ENCODE measurements around the gene EXOC6B. TPM values are rescaled to one million over a fixed set of nuclear protein-coding genes. Genes with fewer than 3 reads are reported as not detected.
"Not testable (repeated sequence)": the region's sequence is repeated elsewhere in the genome, so short reads cannot be mapped to it uniquely, and the experiment has no call there.

EXOC6B gene
- total RNA-seq, 1 donor from 2014 or later: 49.9 TPM

DNA sequence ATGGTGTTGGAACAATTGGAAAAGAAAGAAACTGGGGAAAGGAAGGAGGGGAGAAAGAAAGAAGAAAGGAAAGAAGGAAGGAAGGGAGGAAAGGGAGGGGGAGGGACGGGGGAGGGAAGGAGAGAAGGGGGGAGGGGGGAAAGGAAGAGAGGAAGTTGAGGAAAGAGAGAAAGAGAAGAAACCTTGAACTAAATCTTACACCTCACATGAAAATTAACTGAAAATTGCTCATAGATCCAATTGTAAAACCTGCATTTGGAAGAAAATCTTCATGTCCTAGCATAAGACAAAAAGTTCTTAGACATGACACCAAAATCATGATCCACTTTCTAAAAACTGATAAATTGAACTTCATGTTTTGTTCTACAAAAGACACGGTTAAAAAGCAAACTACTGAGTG lies 163.8 kb downstream of the EXOC6B start:
- no peak for DNase-seq (ENCODE audit: low spot score)
- intact Hi-C loops (cut with DNase I): no loop called here
- no peak for ATAC-seq

DNA sequence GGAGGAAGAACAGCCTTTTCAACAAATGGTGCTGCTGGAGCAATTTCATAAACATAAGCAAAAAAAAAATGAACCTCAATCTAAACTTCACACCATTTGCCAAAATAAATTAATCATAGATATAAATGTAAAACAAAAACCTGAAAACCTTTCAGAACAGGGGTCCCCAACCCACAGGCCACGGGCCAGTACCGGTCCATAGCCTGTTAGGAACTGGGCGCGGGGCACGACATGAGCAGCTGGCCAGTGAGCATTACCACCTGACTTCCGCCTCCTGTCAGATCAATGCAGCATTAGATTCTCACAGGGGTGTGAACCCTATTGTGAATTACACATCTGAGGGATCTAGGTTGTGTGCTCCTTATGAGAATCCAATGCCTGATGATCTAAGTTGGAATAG lies 176.0 kb downstream of the EXOC6B start:
- no peak for DNase-seq (ENCODE audit: low spot score)
- intact Hi-C loops (cut with DNase I): no loop called here
- no peak for ATAC-seq

DNA sequence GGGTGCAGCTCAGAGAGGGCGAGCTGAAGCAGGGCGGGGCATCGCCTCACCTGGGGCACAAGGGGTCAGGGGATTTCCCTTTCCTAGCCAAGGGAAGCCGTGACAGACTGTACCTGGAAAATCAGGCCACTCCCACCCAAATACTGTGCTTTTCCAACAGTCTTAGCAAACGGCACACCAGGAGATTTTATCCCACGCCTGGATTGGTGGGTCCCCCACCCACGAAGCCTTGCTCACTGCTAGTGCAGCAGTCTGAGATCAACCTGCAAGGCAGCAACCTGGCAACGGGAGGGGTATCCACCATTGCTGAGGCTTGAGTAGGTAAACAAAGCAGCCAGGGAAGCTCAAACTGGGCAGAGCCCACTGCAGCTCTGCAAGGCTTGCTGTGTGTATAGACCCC lies 184.6 kb downstream of the EXOC6B start:
- ATAC-seq; DNase-seq (ENCODE audit: low spot score); intact Hi-C loops (cut with DNase I): not testable (repeated sequence)

DNA sequence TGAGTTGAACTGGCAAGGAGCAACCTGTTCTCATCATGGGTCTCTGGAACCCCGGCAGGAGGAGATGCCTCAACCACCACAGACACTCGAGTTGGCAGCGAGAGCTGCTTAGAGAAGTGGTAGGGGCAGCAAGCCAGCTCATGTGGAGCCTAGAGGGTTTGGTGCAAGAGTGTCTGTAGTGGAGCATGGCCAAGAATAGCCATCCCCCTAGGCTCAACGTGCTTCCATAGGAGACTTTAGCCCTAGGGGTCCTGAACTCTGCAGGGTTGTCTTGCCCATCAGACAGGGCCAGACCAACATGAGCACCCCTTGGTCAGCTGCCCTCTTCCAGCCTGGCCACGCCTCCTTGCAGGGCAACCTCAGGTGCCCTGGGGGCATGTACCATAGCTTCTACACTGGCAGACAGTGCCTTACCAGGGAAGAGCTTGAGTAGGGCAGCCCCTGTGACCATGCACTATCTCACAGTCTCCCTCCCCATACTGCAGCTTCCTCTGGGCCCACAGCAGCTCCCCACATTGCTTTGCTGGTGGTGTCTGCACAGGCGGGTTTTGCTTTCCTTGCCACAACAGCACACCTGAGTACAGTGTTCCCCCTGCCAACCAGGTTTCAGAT lies 187.1 kb downstream of the EXOC6B start:
- no peak for ATAC-seq
- intact Hi-C loops (cut with DNase I): no loop called here
- no peak for DNase-seq (ENCODE audit: low spot score)

DNA sequence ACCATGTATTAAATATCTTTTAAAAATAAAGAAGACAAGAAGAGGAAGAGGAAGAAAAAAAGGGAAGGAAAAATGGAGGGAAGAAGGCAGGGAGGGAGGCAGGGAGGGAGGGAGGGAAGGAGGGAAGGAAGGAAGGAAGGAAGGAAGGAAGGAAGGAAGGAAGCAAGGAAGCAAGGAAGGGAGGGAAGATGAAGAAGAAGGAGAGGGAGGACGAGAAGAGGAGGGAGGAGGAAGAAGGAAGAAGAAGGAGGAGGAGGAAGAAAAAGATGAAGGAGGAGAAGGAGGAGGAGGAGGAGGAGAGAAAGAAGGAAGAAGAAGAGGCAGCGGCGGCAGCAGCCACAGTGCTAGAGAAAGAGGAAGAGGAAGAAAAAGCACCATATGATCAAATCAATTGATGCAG lies 189.6 kb downstream of the EXOC6B start:
- ATAC-seq (no peak), DNase-seq (ENCODE audit: low spot score) (no peak)
- intact Hi-C loops (cut with DNase I): no loop called here

DNA sequence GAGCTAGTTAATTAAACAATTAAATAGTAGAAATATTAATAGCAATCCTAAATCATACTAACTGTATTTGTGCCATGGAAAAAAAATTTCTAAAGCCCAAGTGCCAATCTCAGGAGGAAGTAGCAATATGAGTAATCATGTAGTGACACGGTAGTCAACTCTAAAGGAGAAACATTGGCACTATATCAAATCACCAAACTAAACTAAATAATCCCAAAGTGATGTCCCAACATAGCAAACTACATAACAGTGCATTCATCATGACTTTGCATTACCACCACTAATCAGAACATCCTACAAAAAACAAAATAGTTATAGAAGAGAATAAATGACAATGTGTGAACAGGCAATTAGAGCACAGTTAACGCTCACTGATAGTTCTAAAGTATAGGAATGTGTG lies 195.1 kb downstream of the EXOC6B start:
- intact Hi-C loops (cut with DNase I): no loop called here
- ATAC-seq (no peak), DNase-seq (ENCODE audit: low spot score) (no peak)

DNA sequence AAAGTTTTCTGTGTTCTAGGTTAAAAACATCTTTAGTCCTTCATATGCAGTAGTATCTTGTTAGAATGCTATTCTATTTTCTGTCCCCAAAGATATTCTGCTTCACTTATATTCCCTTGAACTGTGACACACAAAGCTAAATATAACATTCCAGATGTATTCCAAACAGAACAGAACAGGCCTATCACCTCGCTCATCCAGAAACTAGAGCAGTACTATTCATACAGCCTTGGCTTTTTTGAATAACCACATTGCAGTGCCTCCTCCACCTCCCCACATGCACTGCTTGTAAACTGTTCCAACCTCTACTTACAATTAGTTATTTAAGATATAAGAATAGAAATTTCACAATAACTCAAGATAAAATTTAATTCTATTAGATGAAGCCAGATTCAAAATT lies 196.8 kb downstream of the EXOC6B start:
- DNase-seq (ENCODE audit: low spot score): no peak
- intact Hi-C loops (cut with DNase I): no loop called here
- no peak for ATAC-seq

DNA sequence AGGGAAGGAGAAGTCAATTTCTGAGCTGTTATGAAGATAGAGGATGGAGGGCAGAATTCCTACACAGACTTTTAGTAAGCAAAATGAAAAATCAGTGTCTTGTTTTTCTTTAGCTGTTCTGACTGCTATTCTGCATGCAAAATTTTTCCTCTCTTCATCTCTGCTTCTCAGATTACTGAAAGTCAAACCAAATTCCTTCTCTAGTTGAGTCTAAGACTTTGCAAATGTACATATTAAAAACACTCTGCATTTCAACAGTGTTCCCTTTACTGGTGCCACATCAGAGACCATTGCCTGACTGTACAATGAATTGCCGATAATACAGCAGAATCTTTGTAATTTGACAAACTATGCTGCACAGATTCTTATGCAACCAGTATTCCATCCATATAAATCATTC lies 198.8 kb downstream of the EXOC6B start:
- ATAC-seq (no peak), DNase-seq (ENCODE audit: low spot score) (no peak)
- intact Hi-C loops (cut with DNase I): no loop called here

DNA sequence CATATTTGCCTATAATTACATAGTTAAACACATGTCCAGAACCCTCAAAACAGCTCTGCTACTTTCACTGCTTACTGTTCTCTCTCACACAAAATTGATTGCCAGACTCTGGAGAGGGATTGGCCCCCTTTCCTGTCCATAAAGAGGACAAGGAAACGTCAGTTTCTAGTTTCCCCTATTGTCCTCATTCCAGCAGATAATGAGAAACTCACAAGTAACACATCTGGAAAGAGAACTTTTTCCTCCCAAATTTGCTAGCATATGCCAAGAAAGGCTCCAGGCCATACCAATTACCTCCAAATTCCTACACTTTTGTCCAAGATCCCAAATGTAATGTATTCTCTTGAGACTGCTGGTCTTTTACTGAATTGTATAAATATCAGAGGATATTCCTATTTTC lies 200.5 kb downstream of the EXOC6B start:
- ATAC-seq (no peak), DNase-seq (ENCODE audit: low spot score) (no peak)
- intact Hi-C loops (cut with DNase I): no loop called here

DNA sequence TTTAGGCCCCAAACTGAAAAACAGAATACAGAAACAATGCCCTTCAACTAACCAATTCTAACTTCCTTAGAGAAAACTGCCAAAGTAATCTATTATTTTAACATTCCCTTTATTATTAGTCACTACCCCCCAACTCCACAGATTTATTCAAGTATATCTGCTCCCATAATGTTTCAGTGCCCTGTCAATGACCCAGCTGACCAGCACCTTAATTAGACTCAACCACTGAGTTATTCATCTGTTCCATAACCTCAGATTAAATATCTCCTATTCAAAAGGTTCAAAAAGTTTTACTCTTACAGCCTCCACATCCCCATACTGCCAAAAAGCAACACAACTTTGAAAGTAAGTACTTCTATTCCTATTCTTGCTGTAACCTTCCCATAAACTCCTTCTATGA lies 202.4 kb downstream of the EXOC6B start:
- no peak for DNase-seq (ENCODE audit: low spot score)
- ATAC-seq: no peak
- intact Hi-C loops (cut with DNase I): no loop called here

DNA sequence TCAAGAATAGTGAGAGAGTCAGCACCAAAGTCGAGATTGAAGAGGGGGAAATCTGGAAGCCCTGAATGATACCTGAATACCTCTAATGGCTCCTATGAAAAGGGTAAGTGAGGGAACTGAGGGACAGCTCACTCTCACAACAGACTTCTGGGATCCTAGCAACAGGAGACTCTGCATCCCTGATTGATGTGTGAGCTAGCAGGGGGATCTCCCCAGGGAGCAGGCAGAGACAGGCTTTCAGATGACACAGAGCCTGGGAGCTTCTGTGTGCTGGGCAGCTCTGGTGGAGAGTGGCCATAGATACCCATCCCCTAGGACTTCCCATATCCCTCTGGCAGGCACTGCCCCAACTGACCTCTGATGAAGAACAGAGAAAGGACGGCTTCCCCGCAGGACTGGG lies 206.2 kb downstream of the EXOC6B start:
- intact Hi-C loops (cut with DNase I): no loop called here
- DNase-seq (ENCODE audit: low spot score) (no peak), ATAC-seq (no peak)

DNA sequence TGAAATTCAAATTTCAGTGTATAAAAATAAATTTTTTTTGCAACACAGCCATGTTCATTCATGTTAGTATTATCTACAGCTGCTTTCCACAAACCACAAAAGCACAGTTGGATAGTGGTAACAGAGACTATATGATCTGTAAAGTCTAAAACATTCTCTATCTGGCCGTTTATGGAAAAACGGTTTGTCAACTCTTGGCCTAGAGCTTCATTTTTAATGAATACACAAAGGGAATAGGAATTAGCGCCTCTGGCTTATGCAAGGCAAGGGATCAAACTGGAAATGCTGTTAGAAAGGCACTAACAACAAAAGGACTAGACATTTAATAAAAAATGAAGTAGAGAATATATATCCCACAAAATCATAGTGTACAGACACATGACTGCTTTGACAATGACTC lies 211.9 kb downstream of the EXOC6B start:
- DNase-seq (ENCODE audit: low spot score) (no peak), ATAC-seq (no peak)
- intact Hi-C loops (cut with DNase I): no loop called here

DNA sequence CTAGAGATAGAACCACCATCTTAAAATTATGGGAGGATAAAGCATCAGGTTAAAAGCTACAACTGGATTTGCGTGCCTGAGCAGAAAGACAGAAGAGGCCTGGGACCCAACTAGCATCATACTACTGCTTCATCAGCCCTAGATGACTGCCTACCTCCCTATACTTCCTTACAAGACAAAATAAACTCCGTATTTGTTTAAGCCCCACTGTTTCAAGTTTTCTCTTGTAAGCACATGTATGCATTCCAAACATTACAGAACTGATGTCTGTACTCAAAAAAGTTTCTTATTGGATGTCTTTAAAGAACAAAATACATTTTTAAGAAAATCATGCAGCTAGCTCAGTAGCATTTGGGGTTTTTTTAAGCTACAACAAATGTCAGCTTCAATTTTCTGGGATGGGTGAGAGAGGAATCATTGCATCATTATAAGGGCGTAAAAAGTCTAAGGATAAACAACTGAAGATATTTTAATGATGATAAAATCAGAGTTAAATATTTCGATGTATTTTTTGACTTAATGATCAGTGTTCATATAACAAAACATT lies 213.1 kb downstream of the EXOC6B start:
- no peak for DNase-seq (ENCODE audit: low spot score)
- ATAC-seq: no peak
- intact Hi-C loops (cut with DNase I): no loop called here

DNA sequence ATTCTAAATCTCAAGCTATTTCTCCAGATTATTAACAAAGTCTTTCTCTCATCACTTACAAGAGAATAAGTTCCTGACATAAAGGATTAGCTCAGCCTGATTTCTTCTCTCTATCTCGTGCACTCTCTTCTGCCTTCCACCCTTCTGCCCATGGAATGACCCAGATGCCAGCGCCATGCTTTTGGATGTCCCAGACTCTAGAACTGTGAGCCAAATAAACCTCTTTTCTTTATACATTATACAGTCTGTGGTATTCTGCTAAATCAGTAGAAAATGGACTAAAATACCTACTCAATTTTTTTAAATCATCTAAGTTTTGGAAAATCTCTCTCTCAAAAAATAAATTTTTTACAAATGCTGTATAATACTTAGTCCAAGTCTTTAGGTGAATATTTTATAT lies 218.6 kb downstream of the EXOC6B start:
- intact Hi-C loops (cut with DNase I): no loop called here
- DNase-seq (ENCODE audit: low spot score) (no peak), ATAC-seq (no peak)

DNA sequence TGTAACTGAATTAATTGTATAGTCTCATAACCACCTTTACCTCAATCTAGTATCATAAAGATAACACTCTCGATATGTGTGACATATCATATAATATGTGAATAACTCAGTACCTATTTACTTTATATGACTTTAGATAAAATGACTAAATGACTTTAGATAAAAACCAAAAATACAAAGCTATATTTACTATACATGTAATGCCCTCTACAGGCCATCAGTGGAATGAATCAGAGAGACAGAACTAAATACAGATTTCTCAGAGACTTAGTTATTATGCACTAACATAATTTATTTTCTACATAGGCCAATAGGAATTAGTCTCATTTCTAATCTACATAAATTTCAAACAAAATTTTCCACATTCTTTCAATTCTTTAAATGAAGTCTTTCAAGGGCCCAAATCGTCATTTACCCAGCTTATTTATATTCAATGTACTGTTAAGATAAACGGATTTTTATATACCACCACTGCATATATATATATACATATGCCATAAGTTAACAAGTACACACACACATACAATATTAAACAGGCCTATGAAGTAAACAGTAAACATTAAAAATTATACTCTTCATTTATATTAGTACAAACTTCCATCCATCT lies 219.9 kb downstream of the EXOC6B start:
- DNase-seq (ENCODE audit: low spot score): no peak
- intact Hi-C loops (cut with DNase I): no loop called here

DNA sequence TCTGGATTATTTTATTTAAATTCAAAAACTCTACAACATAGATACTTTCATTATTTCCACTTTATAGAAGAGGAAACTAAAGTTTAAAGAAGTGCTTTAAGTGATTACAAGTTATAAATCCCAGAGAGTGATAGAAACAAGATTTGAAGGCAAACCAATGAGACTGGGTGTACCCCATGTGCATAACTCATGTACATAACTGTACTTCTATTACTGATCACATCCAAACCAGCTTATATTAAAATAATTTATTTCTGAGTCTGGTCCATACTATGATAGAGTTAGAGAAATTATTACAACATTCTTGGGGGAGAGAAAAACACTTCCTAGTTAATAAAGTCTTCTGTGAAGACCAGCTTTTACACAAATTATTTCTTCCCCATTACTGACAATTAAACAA lies 221.4 kb downstream of the EXOC6B start:
- no peak for DNase-seq (ENCODE audit: low spot score)
- no peak for ATAC-seq
- intact Hi-C loops (cut with DNase I): no loop called here

More for the DNA sequence above, 219.9 kb downstream of the EXOC6B start:
- no peak for ATAC-seq

DNA sequence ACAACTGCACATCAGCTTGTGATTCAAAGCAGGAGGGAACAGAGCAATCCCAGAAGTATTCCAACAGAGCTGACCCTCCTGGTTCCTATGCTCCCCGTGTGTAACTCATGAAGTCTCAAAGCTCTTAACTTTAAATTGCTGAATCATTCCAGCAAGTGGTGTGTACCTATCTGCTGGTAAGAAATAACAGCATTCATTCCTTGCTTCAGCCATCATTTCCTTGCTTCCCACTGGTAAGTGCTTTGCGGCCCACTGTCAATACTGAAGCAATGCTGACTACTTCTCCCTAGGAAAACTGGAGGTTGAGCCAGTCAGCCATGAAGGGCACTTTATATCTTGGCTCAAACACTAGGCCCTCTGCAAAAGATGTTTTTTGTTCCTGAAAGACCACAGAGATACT lies 222.4 kb downstream of the EXOC6B start:
- DNase-seq (ENCODE audit: low spot score) (no peak), ATAC-seq (no peak)
- intact Hi-C loops (cut with DNase I): no loop called here

DNA sequence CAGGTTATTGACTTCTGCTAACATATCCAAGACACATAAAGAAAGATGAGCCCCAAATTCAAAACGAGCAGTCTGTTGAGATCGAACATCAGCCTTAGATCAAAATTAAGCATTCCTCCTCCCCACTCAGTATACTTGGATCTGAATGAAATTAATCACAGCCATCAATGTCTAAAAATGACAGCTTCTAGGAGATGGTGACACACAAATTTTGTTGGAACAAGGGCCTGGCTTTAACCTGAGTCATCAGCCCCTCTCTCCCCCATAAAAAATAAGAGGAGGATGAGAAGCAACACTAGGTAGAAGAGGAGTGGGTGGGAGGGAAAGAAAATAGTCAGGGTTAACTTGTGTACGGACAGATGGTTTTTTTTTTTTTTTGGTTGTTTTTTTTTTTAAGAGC lies 223.1 kb downstream of the EXOC6B start:
- no peak for DNase-seq (ENCODE audit: low spot score)
- no peak for ATAC-seq
- intact Hi-C loops (cut with DNase I): no loop called here

DNA sequence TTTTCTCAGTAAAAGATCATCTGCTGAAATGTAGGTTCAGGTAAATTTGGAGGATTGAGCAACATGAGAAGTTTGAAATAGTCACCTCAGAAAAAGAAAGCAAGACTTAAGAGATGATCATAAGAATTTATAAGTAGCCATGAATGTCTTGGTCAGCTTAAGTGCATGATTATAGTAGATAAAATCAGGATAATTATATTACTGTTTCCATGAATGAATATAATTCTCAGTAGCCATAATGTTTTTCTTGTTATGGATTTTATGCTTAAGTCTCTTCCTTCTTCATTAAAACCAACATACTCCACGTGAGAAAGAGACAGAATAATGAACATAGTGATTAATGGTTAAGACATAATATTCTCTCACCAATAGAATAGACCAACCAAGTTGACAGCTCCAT lies 223.7 kb downstream of the EXOC6B start:
- intact Hi-C loops (cut with DNase I): no loop called here
- ATAC-seq (no peak), DNase-seq (ENCODE audit: low spot score) (no peak)

DNA sequence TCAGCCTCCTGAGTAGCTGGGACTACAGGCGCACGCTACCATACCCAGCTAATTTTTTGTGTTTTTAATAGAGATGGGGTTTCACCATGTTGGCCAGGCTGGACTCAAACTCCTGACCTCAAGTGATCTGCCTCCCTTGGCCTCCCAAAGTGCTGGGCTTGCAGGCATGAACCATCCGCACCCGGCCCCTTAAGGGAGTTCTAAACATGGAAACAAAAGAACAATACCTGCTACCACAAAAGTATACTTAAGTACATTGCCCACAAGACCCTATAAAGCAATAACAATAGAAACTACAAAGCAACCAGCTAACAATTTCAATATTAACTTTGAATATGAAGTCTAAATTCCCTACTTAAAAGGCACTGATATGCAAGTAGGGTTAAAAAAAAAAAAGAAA lies 242.0 kb downstream of the EXOC6B start:
- ATAC-seq; DNase-seq (ENCODE audit: low spot score); intact Hi-C loops (cut with DNase I): not testable (repeated sequence)

DNA sequence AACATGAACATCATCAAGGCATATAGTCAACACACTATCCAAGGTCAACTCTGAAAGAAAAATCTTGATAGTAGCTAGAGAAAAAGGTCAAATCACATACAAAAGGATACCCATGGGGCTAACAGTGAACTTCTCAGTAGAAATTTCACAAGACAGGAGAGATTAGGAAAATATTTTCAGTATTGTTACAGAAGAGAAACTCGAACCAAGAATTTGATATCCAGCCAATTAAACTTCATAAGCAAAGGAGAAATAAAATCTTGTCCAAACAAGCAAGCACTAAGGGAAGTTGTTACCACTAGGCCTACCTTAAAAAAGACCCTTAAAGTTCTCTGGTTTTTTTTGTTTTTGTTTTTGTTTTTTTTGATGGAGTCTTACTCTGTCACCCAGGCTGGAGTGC lies 242.5 kb downstream of the EXOC6B start:
- intact Hi-C loops (cut with DNase I): no loop called here
- ATAC-seq (no peak), DNase-seq (ENCODE audit: low spot score) (no peak)
